ENCODE results near the gene GARIN1A. TPM values are rescaled to one million over a fixed set of nuclear protein-coding genes. Genes with fewer than 3 reads are reported as not detected.

Gene GARIN1A
- 0.33 and 0.87 TPM in 2 replicates for total RNA-seq

DNA sequence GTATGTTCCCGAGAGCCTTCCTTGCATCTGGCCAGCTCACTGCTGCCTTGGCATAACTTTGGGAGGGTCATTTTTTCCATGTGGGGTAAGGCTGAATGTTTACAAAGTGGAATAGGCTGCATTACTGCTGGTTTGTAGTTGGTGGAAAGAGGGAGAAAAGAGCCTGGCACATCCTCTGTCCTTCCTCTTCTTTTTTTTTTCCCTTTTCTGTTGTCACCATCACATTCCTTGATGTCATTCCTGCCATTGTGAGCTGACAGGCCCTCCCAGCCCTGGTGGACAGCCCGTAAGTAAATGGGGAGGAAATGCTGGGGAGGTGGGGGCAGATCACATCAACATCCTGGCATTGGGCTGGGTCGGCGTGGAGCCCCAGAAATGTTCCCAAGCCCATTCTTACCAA is at the start of gene GARIN1A:
Gene GARIN1A, plus strand, starts transcription at position 301 of the 400 bp plus-strand sequence. CDS start 106 bp downstream, outside the sequence.

Other genes with a start within 250 kb of the GARIN1A start
- 14.2 and 19.5 TPM in 2 replicates for gene HILPDA, start 216.4 kb upstream of the GARIN1A start, total RNA-seq
- 40.0 and 53.3 TPM in 2 replicates for gene METTL2B, start 195.5 kb upstream of the GARIN1A start, total RNA-seq
- gene CALU, start 67.1 kb downstream of the GARIN1A start, total RNA-seq = 1,088 and 1,188 TPM in 2 replicates
- gene OPN1SW, start 103.5 kb downstream of the GARIN1A start, total RNA-seq = not detected in 2 replicates
- 14.7 and 17.9 TPM in 2 replicates for gene CCDC136, start 119.7 kb downstream of the GARIN1A start, total RNA-seq
- gene FLNC, start 158.1 kb downstream of the GARIN1A start, total RNA-seq = 286 and 354 TPM in 2 replicates
- gene ATP6V1F, start 190.6 kb downstream of the GARIN1A start, total RNA-seq = 84.0 and 94.6 TPM in 2 replicates
- 0.55 and 5.2 TPM in 2 replicates for gene KCP, start 238.4 kb downstream of the GARIN1A start, total RNA-seq